Cardiac fibroblast (primary cell): Measurements from ENCODE around the gene IFT80.

Source experiments
- DNase-seq, 2 donors: peaks; one replicate each; pipeline versions ENCODE4 v3.0.0 to v3.0.0-alpha.2; 2010; ENCODE audit warnings: low read depth in 2 of 2
- H3K4me3 ChIP-seq, 2 donors: replicated peaks in 1 of 2; 1 replicate in 1 of 2; 2 replicates in 1 of 2; pipeline ENCODE4 v1.5.1; 2011; ENCODE audit warnings: low read depth in 2 of 2, low read length in 2 of 2, mild to moderate bottlenecking in 2 of 2, moderate library complexity in 1 of 2
- TF ChIP-seq, protein P1 (sequence below): IDR thresholded peaks from one replicate; pipeline ENCODE4 v1.5.1; 2011; ENCODE audit warnings: low read depth, mild to moderate bottlenecking, low read length, inconsistent platforms

Gene IFT80

DNA sequence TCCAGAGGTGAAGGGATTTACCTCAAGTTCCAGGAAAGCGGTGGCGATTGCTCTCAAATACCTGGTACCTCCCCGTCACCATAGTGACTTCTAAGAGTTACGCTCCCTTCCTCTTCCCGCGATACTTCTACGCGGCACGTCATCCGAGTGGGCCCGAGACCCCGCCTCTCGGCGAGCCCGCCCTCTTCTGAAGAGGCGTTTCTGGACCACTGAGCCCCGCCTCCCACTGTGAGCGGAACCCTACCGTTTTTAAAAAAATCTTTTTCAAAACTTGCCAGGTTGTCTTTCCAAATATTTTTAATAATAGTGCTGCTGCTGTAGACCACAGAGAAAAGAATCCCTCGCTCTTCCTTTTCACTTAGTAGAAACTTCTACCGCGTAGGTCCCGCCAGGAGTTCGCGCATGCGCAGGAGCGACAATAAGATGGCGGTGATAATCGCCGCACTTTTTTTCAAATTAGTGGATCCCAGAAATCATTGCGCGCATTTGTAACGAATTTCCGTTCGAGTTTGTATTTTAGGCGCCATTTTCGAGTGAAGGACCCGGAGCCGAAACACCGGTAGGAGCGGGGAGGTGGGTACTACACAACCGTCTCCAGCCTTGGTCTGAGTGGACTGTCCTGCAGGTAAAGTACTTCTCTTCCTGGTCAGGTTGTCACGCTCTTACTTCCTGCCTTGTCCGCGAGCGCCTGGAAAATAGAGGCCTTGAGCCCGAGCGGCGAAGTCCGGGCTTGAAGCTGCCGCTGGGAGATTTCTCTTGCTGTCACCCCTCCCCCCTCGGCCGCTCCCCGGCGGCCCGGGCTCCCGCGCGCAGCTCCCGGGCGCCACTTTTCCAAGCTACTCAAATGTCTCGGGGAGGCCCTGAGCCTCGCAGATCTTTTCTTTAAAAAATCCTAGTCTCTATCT, at the start of gene IFT80, which contains the start of gene SMC4:
IFT80 (minus strand) TSS at position 101 of the 905 bp plus-strand sequence. CDS start 14,625 bp downstream, outside the sequence.
SMC4 (plus strand) TSS at position 526 of the 905 bp plus-strand sequence. CDS start 1,177 bp downstream, outside the sequence.
- H3K4me3 ChIP-seq = peak within 1 kb of the TSS; percentile 61 to 89
- TF ChIP-seq, protein P1, sequence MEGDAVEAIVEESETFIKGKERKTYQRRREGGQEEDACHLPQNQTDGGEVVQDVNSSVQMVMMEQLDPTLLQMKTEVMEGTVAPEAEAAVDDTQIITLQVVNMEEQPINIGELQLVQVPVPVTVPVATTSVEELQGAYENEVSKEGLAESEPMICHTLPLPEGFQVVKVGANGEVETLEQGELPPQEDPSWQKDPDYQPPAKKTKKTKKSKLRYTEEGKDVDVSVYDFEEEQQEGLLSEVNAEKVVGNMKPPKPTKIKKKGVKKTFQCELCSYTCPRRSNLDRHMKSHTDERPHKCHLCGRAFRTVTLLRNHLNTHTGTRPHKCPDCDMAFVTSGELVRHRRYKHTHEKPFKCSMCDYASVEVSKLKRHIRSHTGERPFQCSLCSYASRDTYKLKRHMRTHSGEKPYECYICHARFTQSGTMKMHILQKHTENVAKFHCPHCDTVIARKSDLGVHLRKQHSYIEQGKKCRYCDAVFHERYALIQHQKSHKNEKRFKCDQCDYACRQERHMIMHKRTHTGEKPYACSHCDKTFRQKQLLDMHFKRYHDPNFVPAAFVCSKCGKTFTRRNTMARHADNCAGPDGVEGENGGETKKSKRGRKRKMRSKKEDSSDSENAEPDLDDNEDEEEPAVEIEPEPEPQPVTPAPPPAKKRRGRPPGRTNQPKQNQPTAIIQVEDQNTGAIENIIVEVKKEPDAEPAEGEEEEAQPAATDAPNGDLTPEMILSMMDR = no peak
- peak; percentile 98 for DNase-seq

DNA sequence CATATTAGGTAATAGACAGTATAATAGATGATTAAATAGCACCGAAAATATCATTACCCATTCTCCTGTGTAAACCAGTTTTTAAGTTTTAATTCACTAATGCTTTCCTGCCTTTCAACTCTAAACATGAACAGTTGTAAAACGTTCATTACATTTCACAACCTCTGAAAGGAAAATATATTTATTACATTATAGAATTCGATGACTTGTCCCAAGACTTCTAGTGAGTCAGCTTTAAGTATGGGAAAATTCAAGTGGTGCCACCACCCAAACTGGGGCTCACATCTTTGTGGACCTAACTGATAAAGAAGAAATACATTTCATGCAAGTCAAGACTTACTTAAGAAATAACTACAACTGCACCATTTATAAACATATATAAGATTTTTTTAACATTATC, 48.5 kb upstream of the IFT80 start:
- no peak overlapping the region for H3K4me3 ChIP-seq
- TF ChIP-seq, protein P1 = no peak
- DNase-seq = peak; percentile 28 to 72

DNA sequence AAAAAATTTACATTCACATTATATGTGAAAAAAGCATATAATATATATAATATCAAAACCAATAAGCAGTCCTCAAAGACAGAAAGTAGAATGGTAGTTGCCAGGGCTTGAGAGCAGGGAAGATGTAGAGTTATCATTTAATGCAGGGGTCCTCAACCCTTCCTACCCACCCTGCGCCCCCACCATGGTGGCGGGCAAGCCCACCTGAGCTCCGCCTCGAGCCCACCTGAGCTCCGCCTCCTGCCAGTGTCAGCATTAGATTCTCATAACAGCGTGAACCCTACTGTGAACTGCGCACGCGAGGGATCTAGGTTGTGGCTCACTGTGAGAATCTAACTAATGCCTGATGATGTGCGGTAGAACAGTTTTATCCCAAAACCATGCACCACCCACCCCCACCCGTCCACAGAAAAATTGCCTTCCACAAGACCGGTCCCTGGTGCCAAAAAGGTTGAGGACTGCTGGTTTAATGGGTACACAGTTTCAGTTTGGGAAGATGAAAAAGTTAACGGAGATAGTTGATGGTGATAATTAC, 47.6 kb upstream of the IFT80 start:
- no peak for DNase-seq

DNA sequence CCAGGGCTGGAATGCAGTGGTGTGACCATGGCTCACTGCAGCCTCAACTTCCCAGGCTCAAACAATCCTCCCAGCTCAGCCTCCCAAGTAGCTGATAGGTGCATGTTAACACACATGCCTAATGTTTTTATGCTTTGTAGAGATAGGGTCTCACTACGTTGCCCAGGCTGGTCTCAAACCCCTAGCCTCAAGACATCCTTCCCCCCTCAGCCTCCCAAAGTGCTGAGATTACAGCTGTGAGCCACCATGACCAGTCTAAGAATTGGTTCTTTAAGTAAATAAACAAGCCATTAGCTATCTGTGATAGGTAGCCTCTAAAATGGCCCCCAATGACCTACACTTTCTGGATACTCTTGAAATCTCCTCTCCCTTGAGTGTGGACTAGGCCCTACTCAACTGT, 46.8 kb upstream of the IFT80 start:
- no peak for DNase-seq
- TF ChIP-seq, protein P1 = no peak
- no peak overlapping the region for H3K4me3 ChIP-seq

More for the DNA sequence above, 47.6 kb upstream of the IFT80 start:
- TF ChIP-seq, protein P1 = no peak
- H3K4me3 ChIP-seq = no peak overlapping the region

DNA sequence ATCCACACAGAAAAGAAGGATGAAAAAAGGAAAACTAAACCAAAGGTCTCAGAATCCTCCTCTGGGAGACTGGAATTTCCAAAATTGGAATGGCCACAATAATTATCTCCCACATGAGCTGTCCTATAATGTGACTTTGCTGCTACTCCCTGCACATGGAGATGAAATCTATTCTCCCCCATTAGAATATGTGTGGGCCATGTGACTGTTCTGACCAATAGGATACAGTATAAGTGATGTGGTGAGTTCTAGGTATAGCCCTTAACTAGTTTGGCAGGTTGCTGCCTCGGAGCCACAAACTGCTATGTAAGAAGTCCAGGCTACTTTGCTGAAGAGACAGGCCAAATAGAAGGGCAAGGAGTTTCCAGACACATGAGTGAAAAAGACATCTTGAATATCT, 45.4 kb upstream of the IFT80 start:
- no peak for DNase-seq
- TF ChIP-seq, protein P1 = no peak
- no peak overlapping the region for H3K4me3 ChIP-seq

DNA sequence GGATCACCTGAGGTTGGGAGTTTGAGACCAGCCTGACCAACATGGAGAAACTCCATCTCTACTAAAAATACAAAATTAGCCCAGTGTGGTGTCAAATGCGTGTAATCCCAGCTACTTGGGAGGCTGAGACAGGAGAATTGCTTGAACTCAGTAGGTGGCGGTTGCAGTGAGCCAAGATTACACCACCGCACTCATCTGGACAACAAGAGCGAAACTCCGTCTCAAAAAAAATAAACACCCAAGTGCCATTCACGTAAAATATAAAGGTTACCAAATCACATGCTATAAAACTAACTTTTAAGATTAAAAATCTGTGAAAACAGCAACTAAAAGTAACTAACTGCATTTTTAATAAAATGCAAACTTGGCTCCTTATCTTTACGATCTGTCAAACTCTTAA, 41.7 kb upstream of the IFT80 start:
- DNase-seq = no peak
- TF ChIP-seq, protein P1 = no peak

More for the DNA sequence above, 41.7 kb upstream of the IFT80 start:
- H3K4me3 ChIP-seq = no peak overlapping the region
